ENCODE measurements around the gene DEFB114. TPM values are rescaled to one million over a fixed set of nuclear protein-coding genes. Genes with fewer than 3 reads are reported as not detected.
"Not testable (repeated sequence)": the region's sequence is repeated elsewhere in the genome, so short reads cannot be mapped to it uniquely, and the experiment has no call there.

The DEFB114 gene
- total and polyA plus RNA-seq, 3 donors from 2014 or later: not detected

GRCh38 chr6:49949062-49949461, 14.9 kb downstream of the DEFB114 start:
- Histone ChIP-seq H3K27me3 (no peaks in the 10 kb centered on the region), H3K27ac (no peak overlapping the region), H3K9me3 (no peaks in the 10 kb centered on the region), H3K36me3 (ENCODE audit: low read depth, missing control alignments) (no peaks in the 10 kb centered on the region), H3K4me3 (no peak overlapping the region), H3K4me1 (no peaks in the 10 kb centered on the region)
- TF ChIP-seq POLR2A (IDR thresholded peaks at IDR 0.05): no peak
- 73 to 75% methylated on average over 4 of the region's 4 CpGs for WGBS, 2 donors
- intact Hi-C loops (cut with DNase I; ENCODE audit: low total_unique reads): no loop called here
- DNase-seq: no peak

- no peak for DNase-seq
- no peak overlapping the region for H3K27ac ChIP-seq
- 71 to 73% methylated on average over 2 of the region's 2 CpGs for WGBS, 2 donors
- intact Hi-C loops (cut with DNase I; ENCODE audit: low total_unique reads): no loop called here
- H3K4me1 ChIP-seq: no peaks in the 10 kb centered on the region
- no peaks in the 10 kb centered on the region for H3K36me3 ChIP-seq (ENCODE audit: low read depth, missing control alignments)
- H3K9me3 ChIP-seq: no peaks in the 10 kb centered on the region
- H3K4me3 ChIP-seq: no peak overlapping the region
- no peaks in the 10 kb centered on the region for H3K27me3 ChIP-seq
- TF ChIP-seq POLR2A (IDR thresholded peaks at IDR 0.05) (no peak), CTCF (IDR thresholded peaks at IDR 0.05) (no peak)
Observed at GRCh38 chr6:49946835-49947234, 17.1 kb downstream of the DEFB114 start.

GRCh38 chr6:49944068-49944467, 19.9 kb downstream of the DEFB114 start:
- H3K4me3 ChIP-seq; intact Hi-C loops (cut with DNase I; ENCODE audit: low total_unique reads); H3K36me3 ChIP-seq (ENCODE audit: low read depth, missing control alignments); H3K27me3 ChIP-seq; H3K9me3 ChIP-seq; DNase-seq; H3K4me1 ChIP-seq; H3K27ac ChIP-seq: not testable (repeated sequence)
- WGBS, 2 donors: 94 to 98% methylated on average over 3 of the region's 3 CpGs

GRCh38 chr6:49939993-49940498, 23.9 kb downstream of the DEFB114 start:
- H3K27me3 ChIP-seq: no peaks in the 10 kb centered on the region
- no peaks in the 10 kb centered on the region for H3K9me3 ChIP-seq
- no peak for TF ChIP-seq POLR2A (IDR thresholded peaks at IDR 0.05)
- no peak for TF ChIP-seq CTCF (IDR thresholded peaks at IDR 0.05)
- H3K4me3 ChIP-seq: no peak overlapping the region
- no peak overlapping the region for H3K27ac ChIP-seq
- no peak for DNase-seq
- WGBS, 2 donors: 59 to 69% methylated on average over 3 of the region's 3 CpGs
- H3K4me1 ChIP-seq: no peaks in the 10 kb centered on the region
- H3K36me3 ChIP-seq (ENCODE audit: low read depth, missing control alignments): no peaks in the 10 kb centered on the region
- intact Hi-C loops (cut with DNase I; ENCODE audit: low total_unique reads): no loop called here

- no peaks in the 10 kb centered on the region for H3K4me1 ChIP-seq
- no peak overlapping the region for H3K27ac ChIP-seq
- intact Hi-C loops (cut with DNase I; ENCODE audit: low total_unique reads): no loop called here
Observed at GRCh38 chr6:49937811-49938210, 26.2 kb downstream of the DEFB114 start.

More at GRCh38 chr6:49937811-49938210, 26.2 kb downstream of the DEFB114 start:
- TF ChIP-seq CTCF (IDR thresholded peaks at IDR 0.05) (no peak), POLR2A (IDR thresholded peaks at IDR 0.05) (no peak)
- H3K9me3 ChIP-seq: no peaks in the 10 kb centered on the region
- no peaks in the 10 kb centered on the region for H3K27me3 ChIP-seq
- no peak for DNase-seq
- H3K4me3 ChIP-seq: no peak overlapping the region
- H3K36me3 ChIP-seq (ENCODE audit: low read depth, missing control alignments): no peaks in the 10 kb centered on the region
